ENCODE measurements around the gene LDB1. TPM values are rescaled to one million over a fixed set of nuclear protein-coding genes. Genes with fewer than 3 reads are reported as not detected.

LDB1 gene
- total and polyA plus RNA-seq, 2 of the 13 experiments (the other 11 are each of a cell fraction or from before 2014, with no cell fraction given), result 17.2 to 45.5 TPM

DNA sequence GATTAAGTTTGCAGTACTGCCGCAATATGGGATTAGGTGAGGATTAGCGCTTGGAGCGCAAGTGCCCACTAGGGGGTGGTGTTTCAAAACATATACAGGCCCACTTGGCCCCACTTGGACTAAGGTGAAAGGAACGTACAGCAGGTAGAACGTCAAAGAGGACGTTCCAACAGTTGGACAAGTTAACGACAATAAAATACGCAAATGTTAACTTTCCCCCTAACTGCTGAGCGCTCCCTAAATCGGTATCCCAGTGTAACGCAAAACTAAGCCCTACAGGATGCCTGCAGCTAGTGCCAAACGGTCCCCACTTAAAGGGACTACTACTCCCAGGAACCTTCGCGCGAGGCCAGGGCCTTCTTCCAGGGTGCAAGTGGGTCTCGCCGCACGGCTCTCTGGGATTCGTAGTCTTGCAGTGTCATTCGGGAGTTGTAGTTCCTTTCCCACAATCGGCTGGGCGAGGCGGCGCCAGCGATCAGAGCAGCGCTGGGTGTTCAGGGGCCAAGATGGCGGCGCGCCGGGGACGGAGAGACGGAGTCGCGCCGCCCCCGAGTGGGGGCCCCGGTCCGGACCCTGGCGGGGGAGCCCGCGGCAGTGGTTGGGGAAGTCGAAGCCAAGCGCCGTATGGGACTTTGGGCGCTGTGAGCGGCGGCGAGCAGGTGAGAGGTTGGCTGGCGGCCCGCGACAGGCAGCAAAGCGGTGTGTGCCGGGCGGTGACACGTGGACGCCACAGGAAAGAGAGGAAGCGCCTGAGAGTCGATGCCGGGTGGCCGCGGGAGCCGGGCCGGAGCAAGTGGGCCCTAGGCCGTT is 12.6 kb upstream of the LDB1 start, which contains the start of gene PPRC1 (continued):
- TF ChIP-seq, protein P1, sequence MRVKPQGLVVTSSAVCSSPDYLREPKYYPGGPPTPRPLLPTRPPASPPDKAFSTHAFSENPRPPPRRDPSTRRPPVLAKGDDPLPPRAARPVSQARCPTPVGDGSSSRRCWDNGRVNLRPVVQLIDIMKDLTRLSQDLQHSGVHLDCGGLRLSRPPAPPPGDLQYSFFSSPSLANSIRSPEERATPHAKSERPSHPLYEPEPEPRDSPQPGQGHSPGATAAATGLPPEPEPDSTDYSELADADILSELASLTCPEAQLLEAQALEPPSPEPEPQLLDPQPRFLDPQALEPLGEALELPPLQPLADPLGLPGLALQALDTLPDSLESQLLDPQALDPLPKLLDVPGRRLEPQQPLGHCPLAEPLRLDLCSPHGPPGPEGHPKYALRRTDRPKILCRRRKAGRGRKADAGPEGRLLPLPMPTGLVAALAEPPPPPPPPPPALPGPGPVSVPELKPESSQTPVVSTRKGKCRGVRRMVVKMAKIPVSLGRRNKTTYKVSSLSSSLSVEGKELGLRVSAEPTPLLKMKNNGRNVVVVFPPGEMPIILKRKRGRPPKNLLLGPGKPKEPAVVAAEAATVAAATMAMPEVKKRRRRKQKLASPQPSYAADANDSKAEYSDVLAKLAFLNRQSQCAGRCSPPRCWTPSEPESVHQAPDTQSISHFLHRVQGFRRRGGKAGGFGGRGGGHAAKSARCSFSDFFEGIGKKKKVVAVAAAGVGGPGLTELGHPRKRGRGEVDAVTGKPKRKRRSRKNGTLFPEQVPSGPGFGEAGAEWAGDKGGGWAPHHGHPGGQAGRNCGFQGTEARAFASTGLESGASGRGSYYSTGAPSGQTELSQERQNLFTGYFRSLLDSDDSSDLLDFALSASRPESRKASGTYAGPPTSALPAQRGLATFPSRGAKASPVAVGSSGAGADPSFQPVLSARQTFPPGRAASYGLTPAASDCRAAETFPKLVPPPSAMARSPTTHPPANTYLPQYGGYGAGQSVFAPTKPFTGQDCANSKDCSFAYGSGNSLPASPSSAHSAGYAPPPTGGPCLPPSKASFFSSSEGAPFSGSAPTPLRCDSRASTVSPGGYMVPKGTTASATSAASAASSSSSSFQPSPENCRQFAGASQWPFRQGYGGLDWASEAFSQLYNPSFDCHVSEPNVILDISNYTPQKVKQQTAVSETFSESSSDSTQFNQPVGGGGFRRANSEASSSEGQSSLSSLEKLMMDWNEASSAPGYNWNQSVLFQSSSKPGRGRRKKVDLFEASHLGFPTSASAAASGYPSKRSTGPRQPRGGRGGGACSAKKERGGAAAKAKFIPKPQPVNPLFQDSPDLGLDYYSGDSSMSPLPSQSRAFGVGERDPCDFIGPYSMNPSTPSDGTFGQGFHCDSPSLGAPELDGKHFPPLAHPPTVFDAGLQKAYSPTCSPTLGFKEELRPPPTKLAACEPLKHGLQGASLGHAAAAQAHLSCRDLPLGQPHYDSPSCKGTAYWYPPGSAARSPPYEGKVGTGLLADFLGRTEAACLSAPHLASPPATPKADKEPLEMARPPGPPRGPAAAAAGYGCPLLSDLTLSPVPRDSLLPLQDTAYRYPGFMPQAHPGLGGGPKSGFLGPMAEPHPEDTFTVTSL (CRISPR knock-in tag; IDR thresholded peaks at IDR 0.05; ENCODE audit: borderline replicate concordance), result no peak
- TF ChIP-seq TCF12 (IDR thresholded peaks at IDR 0.05), result no peak
- TF ChIP-seq TCF12 (CRISPR knock-in tag; IDR thresholded peaks at IDR 0.05), result no peak
- TF ChIP-seq, protein P2, sequence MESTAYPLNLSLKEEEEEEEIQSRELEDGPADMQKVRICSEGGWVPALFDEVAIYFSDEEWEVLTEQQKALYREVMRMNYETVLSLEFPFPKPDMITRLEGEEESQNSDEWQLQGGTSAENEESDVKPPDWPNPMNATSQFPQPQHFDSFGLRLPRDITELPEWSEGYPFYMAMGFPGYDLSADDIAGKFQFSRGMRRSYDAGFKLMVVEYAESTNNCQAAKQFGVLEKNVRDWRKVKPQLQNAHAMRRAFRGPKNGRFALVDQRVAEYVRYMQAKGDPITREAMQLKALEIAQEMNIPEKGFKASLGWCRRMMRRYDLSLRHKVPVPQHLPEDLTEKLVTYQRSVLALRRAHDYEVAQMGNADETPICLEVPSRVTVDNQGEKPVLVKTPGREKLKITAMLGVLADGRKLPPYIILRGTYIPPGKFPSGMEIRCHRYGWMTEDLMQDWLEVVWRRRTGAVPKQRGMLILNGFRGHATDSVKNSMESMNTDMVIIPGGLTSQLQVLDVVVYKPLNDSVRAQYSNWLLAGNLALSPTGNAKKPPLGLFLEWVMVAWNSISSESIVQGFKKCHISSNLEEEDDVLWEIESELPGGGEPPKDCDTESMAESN (CRISPR knock-in tag; conservative IDR thresholded peaks at IDR 0.05), result 0 out of 2 replicates have a peak, but pooled peaks have one; percentile 47
- peak; percentile 24; the same call in 1 of the 2 replicates for TF ChIP-seq ZNF225 (CRISPR knock-in tag; IDR thresholded peaks at IDR 0.05)
- TF ChIP-seq ZMYM3 (CRISPR knock-in tag; IDR thresholded peaks at IDR 0.05), result no peak
- no peak for TF ChIP-seq HNRNPUL1 (IDR thresholded peaks at IDR 0.05; ENCODE audit: low read depth, low read length)
- TF ChIP-seq, protein P3, sequence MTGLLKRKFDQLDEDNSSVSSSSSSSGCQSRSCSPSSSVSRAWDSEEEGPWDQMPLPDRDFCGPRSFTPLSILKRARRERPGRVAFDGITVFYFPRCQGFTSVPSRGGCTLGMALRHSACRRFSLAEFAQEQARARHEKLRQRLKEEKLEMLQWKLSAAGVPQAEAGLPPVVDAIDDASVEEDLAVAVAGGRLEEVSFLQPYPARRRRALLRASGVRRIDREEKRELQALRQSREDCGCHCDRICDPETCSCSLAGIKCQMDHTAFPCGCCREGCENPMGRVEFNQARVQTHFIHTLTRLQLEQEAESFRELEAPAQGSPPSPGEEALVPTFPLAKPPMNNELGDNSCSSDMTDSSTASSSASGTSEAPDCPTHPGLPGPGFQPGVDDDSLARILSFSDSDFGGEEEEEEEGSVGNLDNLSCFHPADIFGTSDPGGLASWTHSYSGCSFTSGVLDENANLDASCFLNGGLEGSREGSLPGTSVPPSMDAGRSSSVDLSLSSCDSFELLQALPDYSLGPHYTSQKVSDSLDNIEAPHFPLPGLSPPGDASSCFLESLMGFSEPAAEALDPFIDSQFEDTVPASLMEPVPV (CRISPR knock-in tag; IDR thresholded peaks at IDR 0.05), result no peak; the same call in 1 of the 2 replicates
- TF ChIP-seq, protein P4, sequence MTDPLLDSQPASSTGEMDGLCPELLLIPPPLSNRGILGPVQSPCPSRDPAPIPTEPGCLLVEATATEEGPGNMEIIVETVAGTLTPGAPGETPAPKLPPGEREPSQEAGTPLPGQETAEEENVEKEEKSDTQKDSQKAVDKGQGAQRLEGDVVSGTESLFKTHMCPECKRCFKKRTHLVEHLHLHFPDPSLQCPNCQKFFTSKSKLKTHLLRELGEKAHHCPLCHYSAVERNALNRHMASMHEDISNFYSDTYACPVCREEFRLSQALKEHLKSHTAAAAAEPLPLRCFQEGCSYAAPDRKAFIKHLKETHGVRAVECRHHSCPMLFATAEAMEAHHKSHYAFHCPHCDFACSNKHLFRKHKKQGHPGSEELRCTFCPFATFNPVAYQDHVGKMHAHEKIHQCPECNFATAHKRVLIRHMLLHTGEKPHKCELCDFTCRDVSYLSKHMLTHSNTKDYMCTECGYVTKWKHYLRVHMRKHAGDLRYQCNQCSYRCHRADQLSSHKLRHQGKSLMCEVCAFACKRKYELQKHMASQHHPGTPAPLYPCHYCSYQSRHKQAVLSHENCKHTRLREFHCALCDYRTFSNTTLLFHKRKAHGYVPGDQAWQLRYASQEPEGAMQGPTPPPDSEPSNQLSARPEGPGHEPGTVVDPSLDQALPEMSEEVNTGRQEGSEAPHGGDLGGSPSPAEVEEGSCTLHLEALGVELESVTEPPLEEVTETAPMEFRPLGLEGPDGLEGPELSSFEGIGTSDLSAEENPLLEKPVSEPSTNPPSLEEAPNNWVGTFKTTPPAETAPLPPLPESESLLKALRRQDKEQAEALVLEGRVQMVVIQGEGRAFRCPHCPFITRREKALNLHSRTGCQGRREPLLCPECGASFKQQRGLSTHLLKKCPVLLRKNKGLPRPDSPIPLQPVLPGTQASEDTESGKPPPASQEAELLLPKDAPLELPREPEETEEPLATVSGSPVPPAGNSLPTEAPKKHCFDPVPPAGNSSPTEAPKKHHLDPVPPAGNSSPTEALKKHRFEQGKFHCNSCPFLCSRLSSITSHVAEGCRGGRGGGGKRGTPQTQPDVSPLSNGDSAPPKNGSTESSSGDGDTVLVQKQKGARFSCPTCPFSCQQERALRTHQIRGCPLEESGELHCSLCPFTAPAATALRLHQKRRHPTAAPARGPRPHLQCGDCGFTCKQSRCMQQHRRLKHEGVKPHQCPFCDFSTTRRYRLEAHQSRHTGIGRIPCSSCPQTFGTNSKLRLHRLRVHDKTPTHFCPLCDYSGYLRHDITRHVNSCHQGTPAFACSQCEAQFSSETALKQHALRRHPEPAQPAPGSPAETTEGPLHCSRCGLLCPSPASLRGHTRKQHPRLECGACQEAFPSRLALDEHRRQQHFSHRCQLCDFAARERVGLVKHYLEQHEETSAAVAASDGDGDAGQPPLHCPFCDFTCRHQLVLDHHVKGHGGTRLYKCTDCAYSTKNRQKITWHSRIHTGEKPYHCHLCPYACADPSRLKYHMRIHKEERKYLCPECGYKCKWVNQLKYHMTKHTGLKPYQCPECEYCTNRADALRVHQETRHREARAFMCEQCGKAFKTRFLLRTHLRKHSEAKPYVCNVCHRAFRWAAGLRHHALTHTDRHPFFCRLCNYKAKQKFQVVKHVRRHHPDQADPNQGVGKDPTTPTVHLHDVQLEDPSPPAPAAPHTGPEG (CRISPR knock-in tag; IDR thresholded peaks at IDR 0.05), result no peak
- TF ChIP-seq AGO1 (IDR thresholded peaks at IDR 0.05; ENCODE audit: low read depth, low read length, poor library complexity, severe bottlenecking), result no peak
- no peak for TF ChIP-seq ATF7 (IDR thresholded peaks at IDR 0.05)
- no peak for TF ChIP-seq ATF7 (CRISPR knock-in tag; IDR thresholded peaks at IDR 0.05)
- TF ChIP-seq ZFP37 (CRISPR knock-in tag; IDR thresholded peaks at IDR 0.05; ENCODE audit: borderline replicate concordance), result no peak
